ENCODE results near the gene C1QL2. TPM values are rescaled to one million over a fixed set of nuclear protein-coding genes. Genes with fewer than 3 reads are reported as not detected.

Gene C1QL2
- total and polyA plus RNA-seq, 2 experiments from 2014 or later, result 0.30 TPM; not detected in 1

GRCh38 chr2:119160361-119160990 lies 1.9 kb upstream of the C1QL2 start:
- H3K36me3 ChIP-seq, result no peaks in the 10 kb centered on the region
- peaks cover 95% of the 10 kb centered on the region for H3K27me3 ChIP-seq
- no peaks in the 10 kb centered on the region for H3K9me3 ChIP-seq (ENCODE audit: low read depth)
- no peak overlapping the region for H3K27ac ChIP-seq
- no peak overlapping the region for H3K4me3 ChIP-seq
- no peaks in the 10 kb centered on the region for H3K4me1 ChIP-seq (ENCODE audit: low read depth)
- DNase-seq (ENCODE audit: low read depth in 1 of 2, low spot score in 1 of 2), result peak in 1 of 2 donors; percentile 66
- TF ChIP-seq CTCF (IDR thresholded peaks at IDR 0.05; ENCODE audit: low read depth, low read length), result no peak

- TF ChIP-seq CTCF (IDR thresholded peaks at IDR 0.05; ENCODE audit: low read depth, low read length), result no peak
- no peak overlapping the region for H3K27ac ChIP-seq
- DNase-seq (ENCODE audit: low read depth in 1 of 2, low spot score in 1 of 2), result no peak
- H3K4me1 ChIP-seq (ENCODE audit: low read depth), result no peaks in the 10 kb centered on the region
- H3K27me3 ChIP-seq, result peaks cover 98% of the 10 kb centered on the region
- peak overlapping the region; percentile 28 for H3K4me3 ChIP-seq
- H3K9me3 ChIP-seq (ENCODE audit: low read depth), result no peaks in the 10 kb centered on the region
- no peaks in the 10 kb centered on the region for H3K36me3 ChIP-seq
Observed at GRCh38 chr2:119157850-119158511, 570 bp downstream of the C1QL2 start.

- H3K4me3 ChIP-seq, result no peak overlapping the region
Observed at GRCh38 chr2:119156891-119157773, 1.4 kb downstream of the C1QL2 start.

GRCh38 chr2:119156105-119156890 lies 2.3 kb downstream of the C1QL2 start:
- Histone ChIP-seq H3K27me3 (peaks cover 100% of the 10 kb centered on the region), H3K4me1 (ENCODE audit: low read depth) (no peaks in the 10 kb centered on the region)
- no peak for DNase-seq (ENCODE audit: low read depth in 1 of 2, low spot score in 1 of 2)

More at GRCh38 chr2:119156891-119157773, 1.4 kb downstream of the C1QL2 start:
- no peak for DNase-seq (ENCODE audit: low read depth in 1 of 2, low spot score in 1 of 2)
- no peaks in the 10 kb centered on the region for H3K4me1 ChIP-seq (ENCODE audit: low read depth)
- H3K9me3 ChIP-seq (ENCODE audit: low read depth), result no peaks in the 10 kb centered on the region
- H3K36me3 ChIP-seq, result no peaks in the 10 kb centered on the region
- H3K27ac ChIP-seq, result no peak overlapping the region
- H3K27me3 ChIP-seq, result peaks cover 98% of the 10 kb centered on the region
- TF ChIP-seq CTCF (IDR thresholded peaks at IDR 0.05; ENCODE audit: low read depth, low read length), result no peak

More at GRCh38 chr2:119156105-119156890, 2.3 kb downstream of the C1QL2 start:
- no peaks in the 10 kb centered on the region for H3K36me3 ChIP-seq
- H3K27ac ChIP-seq, result no peak overlapping the region
- H3K9me3 ChIP-seq (ENCODE audit: low read depth), result no peaks in the 10 kb centered on the region
- TF ChIP-seq CTCF (IDR thresholded peaks at IDR 0.05; ENCODE audit: low read depth, low read length), result no peak
- no peak overlapping the region for H3K4me3 ChIP-seq

Measured in cardiac muscle cell (in vitro differentiated cells and primary cell).